ENCODE data around the gene USP37.

The USP37 gene

GRCh38 chr2:218472988-218473387, 95.2 kb downstream of the USP37 start:
- H3K27ac ChIP-seq, result 0 out of 2 replicates have a peak overlapping the region, but pooled peaks have one; percentile 1
- TF ChIP-seq ZFX (IDR thresholded peaks at IDR 0.05; ENCODE audit: borderline replicate concordance) (no peak), CTCF (IDR thresholded peaks at IDR 0.05) (no peak)

GRCh38 chr2:218471982-218472381, 96.2 kb downstream of the USP37 start:
- no peak overlapping the region for H3K27ac ChIP-seq
- no peak for TF ChIP-seq CTCF (IDR thresholded peaks at IDR 0.05)
- no peak for TF ChIP-seq ZFX (IDR thresholded peaks at IDR 0.05; ENCODE audit: borderline replicate concordance)

GRCh38 chr2:218471036-218471435, 97.1 kb downstream of the USP37 start:
- H3K27ac ChIP-seq, result peak overlapping the region; percentile 28
- TF ChIP-seq ZFX (IDR thresholded peaks at IDR 0.05; ENCODE audit: borderline replicate concordance) (no peak), CTCF (IDR thresholded peaks at IDR 0.05) (no peak)

- TF ChIP-seq ZFX (IDR thresholded peaks at IDR 0.05; ENCODE audit: borderline replicate concordance) (no peak), CTCF (IDR thresholded peaks at IDR 0.05) (no peak)
- peak overlapping the region; percentile 28 for H3K27ac ChIP-seq
Measured at GRCh38 chr2:218470448-218470847, 97.7 kb downstream of the USP37 start.

GRCh38 chr2:218465987-218466633, 102.0 kb downstream of the USP37 start:
- peak overlapping the region; percentile 63 for H3K27ac ChIP-seq

GRCh38 chr2:218458598-218458997, 109.6 kb downstream of the USP37 start:
- TF ChIP-seq ZFX (IDR thresholded peaks at IDR 0.05; ENCODE audit: borderline replicate concordance), result no peak
- no peak for TF ChIP-seq CTCF (IDR thresholded peaks at IDR 0.05)
- peak overlapping the region; percentile 37 for H3K27ac ChIP-seq

More at GRCh38 chr2:218465987-218466633, 102.0 kb downstream of the USP37 start:
- TF ChIP-seq CTCF (IDR thresholded peaks at IDR 0.05) (peak; percentile 75), ZFX (IDR thresholded peaks at IDR 0.05; ENCODE audit: borderline replicate concordance) (no peak)

GRCh38 chr2:218456849-218457248, 111.3 kb downstream of the USP37 start:
- no peak for TF ChIP-seq ZFX (IDR thresholded peaks at IDR 0.05; ENCODE audit: borderline replicate concordance)
- TF ChIP-seq CTCF (IDR thresholded peaks at IDR 0.05), result no peak
- H3K27ac ChIP-seq, result 0 out of 2 replicates have a peak overlapping the region, but pooled peaks have one; percentile 100
